ENCODE data around the gene ADAMTS19.
"Not testable (repeated sequence)": the region's sequence is repeated elsewhere in the genome, so short reads cannot be mapped to it uniquely, and the experiment has no call there.

The ADAMTS19 gene

DNA sequence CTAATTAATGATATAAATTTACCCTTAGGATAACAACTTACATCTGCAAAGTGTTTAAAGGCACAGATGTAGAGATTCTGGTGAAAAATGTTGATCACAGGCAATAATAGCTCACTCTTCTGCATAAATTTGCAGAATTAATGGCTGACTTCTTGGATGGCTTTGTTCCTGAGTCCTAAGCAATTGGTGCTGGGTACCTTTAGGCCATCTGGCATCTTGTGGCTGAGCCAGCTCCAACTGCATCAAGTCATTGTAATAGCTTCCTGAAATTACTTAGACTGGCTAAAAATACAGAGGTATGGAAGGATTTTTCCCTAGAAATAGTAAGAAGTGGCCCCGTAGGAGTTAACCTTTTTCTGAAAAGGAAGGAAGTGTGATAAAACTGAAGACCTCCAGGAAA, 169.5 kb downstream of the ADAMTS19 start:
- DNase-seq (ENCODE audit: low read depth), result no peak
- no peak overlapping the region for H3K4me3 ChIP-seq (ENCODE audit: low read depth, low read length)
- TF ChIP-seq, protein P1, sequence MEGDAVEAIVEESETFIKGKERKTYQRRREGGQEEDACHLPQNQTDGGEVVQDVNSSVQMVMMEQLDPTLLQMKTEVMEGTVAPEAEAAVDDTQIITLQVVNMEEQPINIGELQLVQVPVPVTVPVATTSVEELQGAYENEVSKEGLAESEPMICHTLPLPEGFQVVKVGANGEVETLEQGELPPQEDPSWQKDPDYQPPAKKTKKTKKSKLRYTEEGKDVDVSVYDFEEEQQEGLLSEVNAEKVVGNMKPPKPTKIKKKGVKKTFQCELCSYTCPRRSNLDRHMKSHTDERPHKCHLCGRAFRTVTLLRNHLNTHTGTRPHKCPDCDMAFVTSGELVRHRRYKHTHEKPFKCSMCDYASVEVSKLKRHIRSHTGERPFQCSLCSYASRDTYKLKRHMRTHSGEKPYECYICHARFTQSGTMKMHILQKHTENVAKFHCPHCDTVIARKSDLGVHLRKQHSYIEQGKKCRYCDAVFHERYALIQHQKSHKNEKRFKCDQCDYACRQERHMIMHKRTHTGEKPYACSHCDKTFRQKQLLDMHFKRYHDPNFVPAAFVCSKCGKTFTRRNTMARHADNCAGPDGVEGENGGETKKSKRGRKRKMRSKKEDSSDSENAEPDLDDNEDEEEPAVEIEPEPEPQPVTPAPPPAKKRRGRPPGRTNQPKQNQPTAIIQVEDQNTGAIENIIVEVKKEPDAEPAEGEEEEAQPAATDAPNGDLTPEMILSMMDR (IDR thresholded peaks at IDR 0.05; ENCODE audit: insufficient read depth, low read depth, low read length, missing control alignments), result no peak

DNA sequence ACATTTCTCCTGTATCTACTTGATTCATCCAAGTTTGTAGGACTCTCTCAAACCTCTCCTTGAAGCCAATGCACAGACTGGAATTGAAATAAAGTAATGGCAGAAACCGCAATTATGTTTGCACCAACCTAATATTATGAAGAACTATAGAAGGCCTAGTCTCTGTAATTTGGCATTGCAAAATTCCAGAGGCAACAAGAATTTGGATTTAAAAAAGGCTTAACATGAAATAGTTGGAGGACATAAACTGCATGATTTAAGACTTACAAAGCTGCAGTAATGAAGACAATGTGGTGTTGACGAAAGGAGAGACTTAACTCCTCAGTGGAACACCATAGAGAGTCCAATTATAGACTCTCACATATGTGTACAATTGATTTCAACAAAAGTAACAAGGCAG, 170.0 kb downstream of the ADAMTS19 start:
- H3K4me3 ChIP-seq (ENCODE audit: low read depth, low read length), result no peak overlapping the region
- DNase-seq (ENCODE audit: low read depth), result no peak
- TF ChIP-seq, protein P1 (IDR thresholded peaks at IDR 0.05; ENCODE audit: insufficient read depth, low read depth, low read length, missing control alignments), result no peak

DNA sequence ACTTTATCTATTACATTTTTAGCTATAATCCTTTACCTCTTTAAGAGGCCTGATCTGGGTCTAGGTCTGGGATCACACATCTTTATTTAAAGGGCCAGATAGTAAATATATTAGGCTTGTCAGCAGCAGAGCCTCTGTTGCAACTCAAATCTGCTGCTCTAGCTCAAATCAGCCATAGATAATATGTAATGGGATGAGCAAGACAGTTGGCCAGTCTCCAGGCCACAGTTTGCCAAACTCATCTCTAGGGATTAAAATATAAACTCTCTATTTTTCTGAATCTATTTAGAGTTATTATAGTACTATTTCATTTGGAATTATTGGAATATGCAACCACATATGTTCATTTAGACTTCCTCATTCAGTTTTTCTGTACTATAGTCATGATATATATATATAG, 171.9 kb downstream of the ADAMTS19 start:
- TF ChIP-seq, protein P1 (IDR thresholded peaks at IDR 0.05; ENCODE audit: insufficient read depth, low read depth, low read length, missing control alignments), result no peak

DNA sequence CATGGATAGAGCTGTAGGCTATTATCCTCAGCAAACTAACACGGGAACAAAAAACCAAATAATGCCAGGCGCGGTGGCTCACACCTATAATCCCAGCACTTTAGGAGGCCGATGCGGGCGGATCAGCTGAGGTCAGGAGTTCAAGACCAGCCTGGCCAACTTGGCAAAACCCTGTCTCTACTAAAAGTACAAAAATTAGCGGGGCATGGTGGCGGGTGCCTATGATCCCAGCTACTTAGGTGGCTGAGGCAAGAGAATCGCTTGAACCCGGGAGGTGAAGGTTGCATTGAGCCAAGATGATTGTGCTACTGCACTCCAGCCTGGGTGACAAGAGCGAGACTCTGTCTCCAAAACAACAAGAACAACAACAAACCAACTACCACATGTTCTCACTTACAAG, 177.4 kb downstream of the ADAMTS19 start:
- not testable (repeated sequence) for DNase-seq (ENCODE audit: low read depth); H3K4me3 ChIP-seq (ENCODE audit: low read depth, low read length)

More for the DNA sequence above, 171.9 kb downstream of the ADAMTS19 start:
- no peak overlapping the region for H3K4me3 ChIP-seq (ENCODE audit: low read depth, low read length)
- no peak for DNase-seq (ENCODE audit: low read depth)

DNA sequence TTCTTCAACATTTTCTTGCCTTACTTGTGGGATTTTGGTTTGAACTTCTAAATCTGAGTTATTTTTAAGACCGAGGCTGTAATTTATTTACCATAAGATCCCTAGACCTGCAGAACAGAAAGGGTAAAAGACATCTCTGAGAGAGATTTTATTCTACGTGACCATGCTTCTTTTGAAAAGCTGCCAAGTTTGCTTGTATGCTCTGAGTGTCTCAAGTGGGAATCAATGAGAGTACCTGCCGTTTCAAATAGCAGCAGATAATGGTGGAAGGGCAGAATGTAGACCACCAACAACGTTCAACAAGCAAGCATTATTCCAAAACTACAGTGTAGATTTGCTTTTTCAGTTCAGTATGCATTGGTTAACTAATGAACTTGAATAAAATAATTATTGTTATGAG, 179.2 kb downstream of the ADAMTS19 start:
- TF ChIP-seq, protein P1 (IDR thresholded peaks at IDR 0.05; ENCODE audit: insufficient read depth, low read depth, low read length, missing control alignments), result no peak
- no peak overlapping the region for H3K4me3 ChIP-seq (ENCODE audit: low read depth, low read length)
- no peak for DNase-seq (ENCODE audit: low read depth)

DNA sequence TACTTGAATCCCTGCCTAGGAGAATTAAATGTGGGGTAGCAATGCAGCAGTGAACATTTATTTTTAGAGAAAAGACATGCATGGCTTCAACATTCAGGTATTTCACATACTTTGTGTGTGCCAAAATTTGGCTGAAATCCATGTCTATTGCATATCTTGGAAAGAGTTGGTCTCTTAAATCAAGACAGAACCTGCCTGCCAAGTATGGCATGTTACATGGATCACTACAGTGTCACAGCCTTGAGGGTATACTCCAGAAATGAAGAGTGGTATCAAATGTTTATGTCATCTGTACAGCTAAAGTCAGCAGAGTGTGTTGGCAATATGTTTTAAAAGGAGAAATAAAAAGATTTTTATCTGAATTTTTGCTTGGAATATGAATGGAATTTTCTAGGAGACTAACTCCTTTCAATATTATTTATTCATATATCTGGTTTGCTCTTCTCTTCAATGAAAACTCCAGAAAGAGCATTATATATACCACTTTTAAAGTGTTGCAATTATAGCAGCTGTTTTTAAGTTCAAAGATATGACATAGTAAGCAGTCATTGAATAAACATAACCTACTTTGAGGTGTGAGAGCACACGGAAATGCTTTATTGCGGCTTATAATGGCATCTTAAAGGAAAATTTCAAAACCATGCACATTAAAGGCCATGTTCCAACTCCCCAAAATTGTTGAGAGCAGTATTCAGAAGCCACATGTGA, 192.4 kb downstream of the ADAMTS19 start:
- no peak for DNase-seq (ENCODE audit: low read depth)
- TF ChIP-seq, protein P1 (IDR thresholded peaks at IDR 0.05; ENCODE audit: insufficient read depth, low read depth, low read length, missing control alignments), result no peak
- no peak overlapping the region for H3K4me3 ChIP-seq (ENCODE audit: low read depth, low read length)

DNA sequence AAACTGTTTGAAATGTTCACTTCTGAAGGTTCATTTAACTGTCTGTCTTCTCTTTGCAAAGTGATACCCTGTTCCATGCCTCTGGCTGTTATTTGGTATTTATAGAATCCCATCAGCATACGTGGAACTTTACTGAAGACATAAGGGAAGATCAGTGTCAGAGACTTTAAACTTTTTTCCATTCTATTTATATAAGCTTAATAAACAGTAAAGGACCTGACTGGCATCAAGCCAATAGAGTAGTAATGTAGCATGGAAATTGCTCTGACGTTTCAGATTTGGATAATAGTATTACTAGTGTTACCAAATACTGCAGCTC, 192.9 kb downstream of the ADAMTS19 start:
- no peak overlapping the region for H3K4me3 ChIP-seq (ENCODE audit: low read depth, low read length)
- no peak for DNase-seq (ENCODE audit: low read depth)
- TF ChIP-seq, protein P1 (IDR thresholded peaks at IDR 0.05; ENCODE audit: insufficient read depth, low read depth, low read length, missing control alignments), result no peak

Measured in GM12865 (cell line).